Iris pigment epithelial cell (primary cell): ENCODE measurements around the gene PRELP.
A peak's percentile ranks its signal among the peaks of the same experiment; 100 is the strongest.
"Not testable (repeated sequence)": the region's sequence is repeated elsewhere in the genome, so short reads cannot be mapped to it uniquely, and the experiment has no call there.

Experiments
- DNase-seq: peaks from one replicate; pipeline ENCODE4 v3.0.0-alpha.2; 2011; ENCODE audit warnings: low read depth

The PRELP gene

GRCh38 chr1:203506858-203507626 is 31.4 kb downstream of the PRELP start:
- no peak for DNase-seq

GRCh38 chr1:203507759-203508158 is 32.2 kb downstream of the PRELP start:
- DNase-seq = no peak

- DNase-seq = no peak
Observed at GRCh38 chr1:203508463-203509073, 33.0 kb downstream of the PRELP start.

- DNase-seq = no peak
Observed at GRCh38 chr1:203509135-203509534, 33.5 kb downstream of the PRELP start.

- DNase-seq = no peak
Observed at GRCh38 chr1:203511513-203511912, 35.9 kb downstream of the PRELP start.

GRCh38 chr1:203511930-203512329 is 36.3 kb downstream of the PRELP start:
- DNase-seq = no peak

GRCh38 chr1:203512517-203512847 is 36.9 kb downstream of the PRELP start:
- no peak for DNase-seq

GRCh38 chr1:203512848-203513584 is 37.4 kb downstream of the PRELP start:
- peak; percentile 94 for DNase-seq

- DNase-seq = no peak
Observed at GRCh38 chr1:203513585-203514031, 38.0 kb downstream of the PRELP start.

- no peak for DNase-seq
Observed at GRCh38 chr1:203516184-203516583, 40.6 kb downstream of the PRELP start.

GRCh38 chr1:203516906-203517305 is 41.3 kb downstream of the PRELP start:
- no peak for DNase-seq

GRCh38 chr1:203517426-203518110 is 42.0 kb downstream of the PRELP start:
- DNase-seq = no peak

- not testable (repeated sequence) for DNase-seq
Observed at GRCh38 chr1:203518139-203518538, 42.5 kb downstream of the PRELP start.

- no peak for DNase-seq
Observed at GRCh38 chr1:203518541-203518940, 42.9 kb downstream of the PRELP start.

GRCh38 chr1:203519053-203519840 is 43.6 kb downstream of the PRELP start:
- no peak for DNase-seq

GRCh38 chr1:203519896-203520295 is 44.3 kb downstream of the PRELP start:
- DNase-seq = no peak

GRCh38 chr1:203520315-203520714 is 44.7 kb downstream of the PRELP start:
- DNase-seq = peak; percentile 33

GRCh38 chr1:203521074-203521794 is 45.6 kb downstream of the PRELP start:
- DNase-seq = no peak

GRCh38 chr1:203521812-203522211 is 46.2 kb downstream of the PRELP start:
- no peak for DNase-seq

- no peak for DNase-seq
Observed at GRCh38 chr1:203522237-203522636, 46.6 kb downstream of the PRELP start.

- no peak for DNase-seq
Observed at GRCh38 chr1:203523667-203524066, 48.1 kb downstream of the PRELP start.
